Right lobe of liver (tissue), 6 donors: ENCODE results near the gene EBPL. TPM values are rescaled to one million over a fixed set of nuclear protein-coding genes. Genes with fewer than 3 reads are reported as not detected.

ENCODE experiments used
- ATAC-seq, 4 donors: fragments of 200-7000 bp; cut with Tn5 transposase; one replicate each; pipeline ENCODE4 v1.9.1; 2020; ENCODE audit warnings: mild to moderate bottlenecking in 4 of 4, moderate library complexity in 4 of 4
- DNase-seq, 3 donors: peaks; one replicate each; pipeline ENCODE4 v3.0.0-alpha.2; 2020
- H3K27ac ChIP-seq, 3 donors: fragments of 200-600 bp; one replicate each; pipeline ENCODE4 v1.8.0; 2022
- H3K27me3 ChIP-seq, 2 donors: fragments of 200-600 bp; one replicate each; pipeline ENCODE4 v1.8.0; 2022
- H3K36me3 ChIP-seq, 4 donors: fragments of 200-600 bp; sonication (generic) in 1 of 4; one replicate each; pipeline versions ENCODE4 v1.5.1 to v1.8.0; 2017 to 2022; ENCODE audit warnings: control low read depth in 1 of 4
- H3K4me1 ChIP-seq, 4 donors: fragments of 200-600 bp; sonication (generic) in 1 of 4; one replicate each; pipeline versions ENCODE4 v1.5.1 to v1.8.0; 2017 to 2022; ENCODE audit warnings: control low read depth in 1 of 4
- H3K4me3 ChIP-seq, 3 donors: fragments of 200-600 bp; one replicate each; pipeline ENCODE4 v1.8.0; 2022
- H3K9me3 ChIP-seq, 4 donors: fragments of 200-600 bp; sonication (generic) in 1 of 4; one replicate each; pipeline versions ENCODE4 v1.5.1 to v1.8.0; 2017 to 2022; ENCODE audit warnings: control low read depth in 1 of 4
- POLR2A ChIP-seq: fragments of 450-650 bp; IDR thresholded peaks from one replicate; pipeline ENCODE4 v1.6.1; 2017; ENCODE audit warnings: antibody characterized with exemption, mild to moderate bottlenecking
- WGBS: methylation state at CpG from one replicate; pipeline ENCODE4 v1.1.6; 2018; ENCODE audit warnings: low coverage, low lambda C conversion rate; ENCODE audit not compliant: insufficient coverage; ENCODE audit errors: missing lambda C conversion rate; 5-methylcytosine and 5-hydroxymethylcytosine counted together
- intact Hi-C, 2 donors: fragments of 100-400 bp; cut with DNase I; formaldehyde crosslinking; loops; one replicate each; pipeline versions ENCODE4 v1.11.2 to v1.14.1; 2022
- total RNA-seq, 6 experiments: library from RNA; depleted of rRNA in 2 of 6; stranded (reverse); fragments of >200 nt in 2 of 6; fragmentation: NEBNext Ultra II Directional in 3 of 6; extraction: Animal tissue kit (Norgen Biotek cat#: 25700) in 3 of 6; gene quantifications; one replicate each; pipeline versions ENCODE4 v1.1.0 to v1.2.4, GENCODE V29; 2016 to 2023
- TF ChIP-seq, protein P1 (sequence below), 4 donors: fragments of 200-600 bp in 3 of 4; fragments of 450-650 bp in 1 of 4; IDR thresholded peaks; one replicate each; pipeline versions ENCODE4 v1.5.1 to v1.8.0; 2016 to 2022; ENCODE audit warnings: antibody characterized with exemption in 4 of 4, mild to moderate bottlenecking in 2 of 4
- donor health status: DM: no; HTN: yes; CAD: no.
- donor health status: DM: no; HTN: no; CAD: no.
- donor health status: DM: no; HTN: no; CAD: no.
- donor health status: DM: no; HTN: yes; CAD: no.
- donor health status: DM: no; HTN: yes; CAD: no.

The EBPL gene
- total RNA-seq, 6 experiments from 2014 or later, result 45.1 to 95.2 (median 55.4) TPM

DNA sequence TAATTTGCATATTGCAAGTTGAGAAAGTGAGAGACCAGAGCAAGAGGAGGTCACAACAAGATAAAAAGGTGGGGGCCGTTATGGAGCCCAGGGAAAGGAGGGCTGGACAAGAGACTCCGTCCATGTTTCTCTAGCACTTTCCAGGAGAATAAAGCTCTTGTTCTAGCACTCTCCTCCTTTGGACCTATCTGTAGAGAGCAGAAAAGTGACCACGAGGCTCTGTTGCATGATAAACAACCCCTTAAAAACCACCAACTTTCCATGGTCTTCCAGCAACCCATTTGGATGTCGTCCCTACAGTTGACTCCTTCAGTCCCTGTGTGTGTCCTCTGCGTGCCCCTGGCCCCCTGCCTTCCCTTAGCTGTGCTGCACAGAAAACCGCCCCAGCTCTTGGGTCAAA lies 67.1 kb downstream of the EBPL start:
- Histone ChIP-seq H3K27me3 (no peaks in the 10 kb centered on the region), H3K36me3 (no peaks in the 10 kb centered on the region), H3K9me3 (no peaks in the 10 kb centered on the region), H3K4me1 (peaks cover 0 to 15% (median 3%) of the 10 kb centered on the region in 4 donors), H3K4me3 (no peak overlapping the region), H3K27ac (no peak overlapping the region)
- ATAC-seq, result no peak
- intact Hi-C loops, result no loop called here
- 84% methylated on average over 6 of the region's 6 CpGs for WGBS
- no peak for DNase-seq
- TF ChIP-seq, protein P1, sequence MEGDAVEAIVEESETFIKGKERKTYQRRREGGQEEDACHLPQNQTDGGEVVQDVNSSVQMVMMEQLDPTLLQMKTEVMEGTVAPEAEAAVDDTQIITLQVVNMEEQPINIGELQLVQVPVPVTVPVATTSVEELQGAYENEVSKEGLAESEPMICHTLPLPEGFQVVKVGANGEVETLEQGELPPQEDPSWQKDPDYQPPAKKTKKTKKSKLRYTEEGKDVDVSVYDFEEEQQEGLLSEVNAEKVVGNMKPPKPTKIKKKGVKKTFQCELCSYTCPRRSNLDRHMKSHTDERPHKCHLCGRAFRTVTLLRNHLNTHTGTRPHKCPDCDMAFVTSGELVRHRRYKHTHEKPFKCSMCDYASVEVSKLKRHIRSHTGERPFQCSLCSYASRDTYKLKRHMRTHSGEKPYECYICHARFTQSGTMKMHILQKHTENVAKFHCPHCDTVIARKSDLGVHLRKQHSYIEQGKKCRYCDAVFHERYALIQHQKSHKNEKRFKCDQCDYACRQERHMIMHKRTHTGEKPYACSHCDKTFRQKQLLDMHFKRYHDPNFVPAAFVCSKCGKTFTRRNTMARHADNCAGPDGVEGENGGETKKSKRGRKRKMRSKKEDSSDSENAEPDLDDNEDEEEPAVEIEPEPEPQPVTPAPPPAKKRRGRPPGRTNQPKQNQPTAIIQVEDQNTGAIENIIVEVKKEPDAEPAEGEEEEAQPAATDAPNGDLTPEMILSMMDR (IDR thresholded peaks at IDR 0.05), result no peak
- no peak for TF ChIP-seq POLR2A

DNA sequence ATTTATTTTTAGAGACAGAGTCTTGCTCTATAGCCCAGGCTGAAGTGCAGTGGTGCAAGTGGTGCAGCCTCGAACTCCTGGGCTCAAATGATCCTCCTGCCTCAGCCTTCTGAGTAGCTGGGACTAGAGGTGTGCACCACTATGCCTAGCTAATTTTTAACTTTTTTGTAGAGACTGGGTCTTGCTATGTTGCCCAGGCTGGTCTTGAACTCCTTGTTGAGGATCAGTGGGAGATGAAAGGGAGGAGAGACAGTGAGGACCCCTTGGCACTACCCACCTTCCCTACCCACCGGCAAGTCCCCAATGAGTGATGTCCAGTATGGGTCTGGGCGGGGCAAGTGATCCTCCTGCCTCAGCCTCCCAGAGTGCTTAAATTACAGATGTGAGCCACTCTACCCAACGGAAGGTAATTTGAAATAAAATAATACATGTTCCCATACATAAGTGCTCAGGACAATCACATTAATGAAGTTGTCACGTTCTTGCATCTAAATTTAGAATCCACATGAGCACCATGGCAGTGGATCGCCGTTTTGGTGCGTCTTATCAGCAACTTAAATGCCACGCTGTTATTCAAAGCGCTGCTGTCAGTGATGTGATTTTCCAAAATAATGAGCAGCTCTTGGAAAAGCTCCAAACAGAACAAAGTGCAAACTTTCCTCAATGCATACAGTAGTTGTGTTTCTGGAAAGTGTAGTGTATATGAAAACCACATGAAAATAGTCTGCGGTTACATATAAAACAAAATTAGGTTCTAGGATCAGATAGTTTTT lies 68.9 kb downstream of the EBPL start:
- ATAC-seq (no peak), DNase-seq (no peak)
- intact Hi-C loops, result no loop called here

DNA sequence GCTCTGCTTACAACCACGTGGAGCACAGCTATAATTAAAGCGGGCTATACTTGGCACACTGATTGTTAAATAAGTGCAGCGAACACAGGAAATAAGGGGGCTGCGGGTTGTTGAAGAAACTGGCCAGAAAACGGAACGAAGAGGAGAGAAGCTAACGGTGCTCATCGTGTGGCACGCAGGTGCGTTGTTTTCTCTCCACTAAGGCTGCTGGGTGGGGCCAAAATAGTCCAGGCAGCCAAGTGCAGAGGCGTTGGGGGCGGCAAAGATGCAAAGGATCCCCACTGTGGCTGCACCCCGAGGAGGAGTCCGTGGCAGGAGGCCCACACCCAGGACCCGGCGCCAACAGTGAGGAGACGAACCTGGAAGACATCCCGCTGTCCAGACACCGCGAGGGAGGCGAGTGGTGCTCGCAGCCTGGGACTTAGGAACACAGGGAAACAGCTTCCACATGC lies 71.1 kb downstream of the EBPL start:
- no peak overlapping the region for H3K27ac ChIP-seq
- intact Hi-C loops, result no loop called here
- ATAC-seq (no peak), DNase-seq (no peak)
- no peaks in the 10 kb centered on the region for H3K9me3 ChIP-seq
- H3K36me3 ChIP-seq, result no peaks in the 10 kb centered on the region
- H3K4me3 ChIP-seq, result no peak overlapping the region
- WGBS, result 44% methylated on average over 7 of the region's 22 CpGs
- peaks cover 0 to 3% (median 0%) of the 10 kb centered on the region in 4 donors for H3K4me1 ChIP-seq
- H3K27me3 ChIP-seq, result no peaks in the 10 kb centered on the region
- TF ChIP-seq, protein P1 (IDR thresholded peaks at IDR 0.05), result no peak
- no peak for TF ChIP-seq POLR2A

More for the DNA sequence above, 68.9 kb downstream of the EBPL start:
- H3K4me1 ChIP-seq, result peaks cover 0 to 15% (median 3%) of the 10 kb centered on the region in 4 donors
- no peaks in the 10 kb centered on the region for H3K27me3 ChIP-seq
- no peaks in the 10 kb centered on the region for H3K9me3 ChIP-seq
- H3K36me3 ChIP-seq, result no peaks in the 10 kb centered on the region
- H3K27ac ChIP-seq, result no peak overlapping the region
- H3K4me3 ChIP-seq, result no peak overlapping the region
- TF ChIP-seq, protein P1 (IDR thresholded peaks at IDR 0.05), result no peak
- no peak for TF ChIP-seq POLR2A
- WGBS, result 49% methylated on average over 9 of the region's 11 CpGs

DNA sequence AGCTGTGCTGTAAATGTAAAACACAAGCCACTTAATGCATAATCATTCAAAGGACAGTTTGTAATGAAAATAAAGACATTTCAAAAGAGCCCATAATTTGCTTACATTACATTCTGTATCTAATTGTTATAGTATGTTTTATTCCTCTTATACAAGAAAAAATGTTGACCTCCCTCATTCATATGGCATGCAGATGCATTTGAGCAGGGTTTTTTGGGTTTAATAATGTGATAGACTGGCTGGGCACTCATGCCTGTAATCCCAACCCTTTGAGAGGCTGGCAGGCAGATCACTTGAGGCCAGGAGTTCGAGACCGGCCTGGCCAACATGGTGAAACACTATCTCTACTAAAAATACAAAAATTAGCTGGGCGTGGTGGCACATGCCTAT lies 74.6 kb downstream of the EBPL start:
- no peaks in the 10 kb centered on the region for H3K9me3 ChIP-seq
- H3K36me3 ChIP-seq, result no peaks in the 10 kb centered on the region
- intact Hi-C loops, result no loop called here
- no peak for ATAC-seq
- no peaks in the 10 kb centered on the region for H3K27me3 ChIP-seq
- WGBS, result 84% methylated on average over 3 of the region's 3 CpGs
- TF ChIP-seq POLR2A, result no peak
- TF ChIP-seq, protein P1 (IDR thresholded peaks at IDR 0.05), result no peak
- H3K27ac ChIP-seq, result no peak overlapping the region
- DNase-seq, result no peak
- no peak overlapping the region for H3K4me3 ChIP-seq
- H3K4me1 ChIP-seq, result no peaks in the 10 kb centered on the region
